ENCODE measurements around the gene ZNF787.
A peak's percentile ranks its signal among the peaks of the same experiment; 100 is the strongest.

Gene ZNF787

DNA sequence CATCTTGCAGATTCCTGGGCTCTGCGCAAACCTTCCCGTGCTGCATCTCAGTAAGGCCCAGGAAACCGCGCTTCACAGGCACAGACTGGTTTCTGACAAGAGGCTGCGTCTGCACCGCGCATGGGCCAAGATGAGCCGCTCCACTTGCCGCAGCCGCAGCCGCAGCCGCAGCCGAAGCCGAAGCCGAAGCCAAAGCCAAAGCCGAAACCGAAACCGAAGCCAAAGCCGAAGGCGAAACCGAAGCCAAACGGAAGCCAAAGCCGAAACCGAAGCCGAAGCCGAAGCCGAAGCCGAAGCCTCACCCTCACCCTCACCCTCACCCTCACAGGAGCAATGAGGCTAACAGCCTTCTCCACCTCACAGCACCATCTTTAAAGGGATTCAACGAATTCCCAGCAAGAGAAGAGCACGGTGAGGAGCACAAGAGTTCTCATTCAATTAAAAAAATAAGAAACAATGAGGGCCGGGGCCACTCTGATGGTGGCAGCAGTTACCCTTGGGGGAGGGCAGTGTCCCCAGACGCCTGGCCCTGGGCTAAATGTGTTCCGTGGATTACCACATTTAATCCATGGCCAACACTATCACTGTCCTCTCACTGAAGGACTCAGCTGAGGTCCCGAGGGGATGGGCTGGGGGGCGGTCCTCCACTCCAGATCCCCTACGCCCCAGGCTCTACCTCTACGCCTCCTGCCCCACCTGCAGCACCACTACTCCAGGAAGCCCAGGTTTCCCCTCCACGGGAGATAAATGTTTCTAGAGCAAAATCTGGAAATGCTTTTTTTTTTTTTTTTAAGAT, 29.1 kb downstream of the ZNF787 start:
- Mint-ChIP-seq H3K36me3 (peaks cover 15% of the 10 kb centered on the region), H3K4me3 (no peak overlapping the region), H3K4me1 (peaks cover 6% of the 10 kb centered on the region), H3K27ac (no peak overlapping the region), H3K9me3 (no peaks in the 10 kb centered on the region), H3K27me3 (no peaks in the 10 kb centered on the region)

- H3K27ac Mint-ChIP-seq: no peak overlapping the region
- H3K27me3 Mint-ChIP-seq: no peaks in the 10 kb centered on the region
- no peak overlapping the region for H3K4me3 Mint-ChIP-seq
- H3K4me1 Mint-ChIP-seq: peaks cover 6% of the 10 kb centered on the region
- no peaks in the 10 kb centered on the region for H3K9me3 Mint-ChIP-seq
- peaks cover 15% of the 10 kb centered on the region for H3K36me3 Mint-ChIP-seq
These were observed 30.0 kb downstream of the ZNF787 start for GRCh38 chr19:56091066-56091490.

DNA sequence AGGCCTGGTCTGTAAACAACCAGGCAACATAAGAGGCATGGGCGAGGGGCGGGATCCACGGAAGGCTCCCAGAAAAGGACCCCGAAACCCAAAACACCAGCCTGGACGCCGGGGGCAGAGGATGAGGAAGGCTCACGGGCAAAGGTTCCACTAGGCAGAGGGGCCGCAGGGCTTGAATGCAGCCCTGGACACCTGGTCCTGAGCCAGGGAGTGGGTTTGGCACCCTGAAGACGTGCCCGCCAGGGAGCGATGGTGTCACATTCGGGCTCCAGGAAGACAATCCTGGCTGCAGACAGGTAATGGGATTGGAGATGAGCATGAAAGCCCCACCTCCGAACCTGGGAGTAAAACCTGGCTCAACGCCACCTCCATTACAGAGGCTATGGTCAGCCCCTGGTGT, 31.8 kb downstream of the ZNF787 start:
- Mint-ChIP-seq H3K9me3 (no peaks in the 10 kb centered on the region), H3K27me3 (no peaks in the 10 kb centered on the region), H3K4me1 (peaks cover 6% of the 10 kb centered on the region), H3K4me3 (no peak overlapping the region), H3K36me3 (peaks cover 12% of the 10 kb centered on the region), H3K27ac (no peak overlapping the region)

- Mint-ChIP-seq H3K4me1 (peaks cover 6% of the 10 kb centered on the region), H3K4me3 (no peak overlapping the region), H3K27ac (no peak overlapping the region), H3K9me3 (no peaks in the 10 kb centered on the region), H3K36me3 (peaks cover 10% of the 10 kb centered on the region), H3K27me3 (no peaks in the 10 kb centered on the region)
These were observed 32.4 kb downstream of the ZNF787 start for GRCh38 chr19:56088497-56089215.

DNA sequence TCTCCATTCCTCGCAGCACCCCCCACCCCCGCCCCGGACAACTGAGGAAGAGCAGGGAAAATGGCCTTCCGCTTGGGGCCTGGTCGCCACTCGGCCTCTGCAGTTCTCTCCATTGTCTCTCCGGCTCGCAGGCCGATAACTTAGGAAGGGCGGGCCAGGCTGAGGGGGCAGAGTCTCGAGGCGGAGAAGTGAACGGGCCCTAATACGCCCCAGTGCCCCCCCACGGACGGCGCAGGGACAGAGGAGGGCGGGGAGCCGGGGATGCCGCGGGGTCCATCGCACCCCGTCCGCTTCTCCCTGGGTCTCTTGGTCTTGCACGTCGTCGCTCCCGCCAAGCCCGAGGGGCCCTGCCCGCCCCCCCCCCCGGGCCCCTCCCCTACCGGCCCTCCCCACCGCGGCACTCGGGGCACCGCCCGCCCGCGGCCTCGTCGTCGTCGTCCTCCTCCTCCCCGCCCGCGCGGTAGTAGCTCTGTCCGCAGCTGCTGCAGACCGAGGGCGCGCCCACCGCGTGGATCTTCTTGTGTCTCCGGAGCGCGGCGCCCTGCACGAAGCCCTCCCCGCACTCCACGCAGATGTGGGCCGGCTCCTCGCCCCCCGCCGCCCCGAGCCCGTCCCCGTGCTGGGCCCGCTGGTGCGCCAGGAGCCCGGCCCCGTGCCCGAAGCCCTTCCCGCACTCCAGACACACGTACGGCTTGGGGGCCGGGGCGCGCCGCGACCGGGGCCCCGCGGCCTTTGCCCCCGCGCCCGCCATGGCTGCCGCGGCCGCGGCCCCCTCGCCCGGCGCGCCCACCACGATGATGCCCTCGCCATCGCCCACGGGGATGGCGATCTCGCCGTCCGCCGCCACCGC, 33.2 kb downstream of the ZNF787 start:
- Mint-ChIP-seq H3K9me3 (no peaks in the 10 kb centered on the region), H3K4me3 (no peak overlapping the region), H3K27ac (no peak overlapping the region), H3K27me3 (no peaks in the 10 kb centered on the region), H3K4me1 (peaks cover 6% of the 10 kb centered on the region), H3K36me3 (peaks cover 5% of the 10 kb centered on the region)

GRCh38 chr19:56086671-56087430, 34.2 kb downstream of the ZNF787 start:
- no peaks in the 10 kb centered on the region for H3K27me3 Mint-ChIP-seq
- no peaks in the 10 kb centered on the region for H3K9me3 Mint-ChIP-seq
- no peak overlapping the region for H3K27ac Mint-ChIP-seq
- no peak overlapping the region for H3K4me3 Mint-ChIP-seq
- H3K36me3 Mint-ChIP-seq: peaks cover 2% of the 10 kb centered on the region
- peaks cover 6% of the 10 kb centered on the region for H3K4me1 Mint-ChIP-seq

DNA sequence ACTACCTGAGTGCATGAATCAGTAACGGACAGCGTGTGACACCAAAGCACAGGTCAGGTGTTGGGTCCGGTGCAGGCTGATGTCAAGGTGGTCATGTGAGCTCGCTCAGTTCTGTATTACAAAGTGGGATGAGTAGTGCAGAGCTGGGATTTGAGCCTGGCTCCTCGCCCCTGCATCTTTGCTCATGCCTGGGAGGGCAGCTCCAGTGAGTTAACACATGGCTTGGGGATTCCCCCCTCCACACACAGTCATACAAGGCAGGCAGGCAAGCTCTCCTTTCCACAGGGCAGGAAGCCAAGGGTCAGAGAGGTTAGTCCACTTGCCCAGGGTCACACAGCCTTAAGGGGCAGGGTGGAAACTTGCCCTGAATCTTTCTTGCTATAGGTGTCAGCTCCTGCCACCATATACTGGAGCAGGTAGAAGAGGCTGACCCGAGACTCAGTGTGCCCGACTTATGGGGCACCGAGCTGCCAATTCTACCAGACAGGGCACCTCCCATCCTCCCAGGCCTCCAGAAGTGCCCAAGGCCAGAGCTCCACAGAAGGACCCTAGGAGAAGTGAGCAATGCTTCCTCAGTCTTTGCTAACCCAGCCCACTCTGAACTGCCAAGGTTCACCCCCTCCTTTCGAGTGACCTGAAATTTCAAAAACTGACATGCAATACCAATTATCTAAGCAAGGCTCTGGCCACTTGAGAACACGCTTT, 35.4 kb downstream of the ZNF787 start:
- Mint-ChIP-seq H3K4me3 (no peak overlapping the region), H3K36me3 (peaks cover 2% of the 10 kb centered on the region), H3K27ac (no peak overlapping the region), H3K4me1 (peaks cover 8% of the 10 kb centered on the region), H3K9me3 (no peaks in the 10 kb centered on the region), H3K27me3 (peaks cover 3% of the 10 kb centered on the region)

DNA sequence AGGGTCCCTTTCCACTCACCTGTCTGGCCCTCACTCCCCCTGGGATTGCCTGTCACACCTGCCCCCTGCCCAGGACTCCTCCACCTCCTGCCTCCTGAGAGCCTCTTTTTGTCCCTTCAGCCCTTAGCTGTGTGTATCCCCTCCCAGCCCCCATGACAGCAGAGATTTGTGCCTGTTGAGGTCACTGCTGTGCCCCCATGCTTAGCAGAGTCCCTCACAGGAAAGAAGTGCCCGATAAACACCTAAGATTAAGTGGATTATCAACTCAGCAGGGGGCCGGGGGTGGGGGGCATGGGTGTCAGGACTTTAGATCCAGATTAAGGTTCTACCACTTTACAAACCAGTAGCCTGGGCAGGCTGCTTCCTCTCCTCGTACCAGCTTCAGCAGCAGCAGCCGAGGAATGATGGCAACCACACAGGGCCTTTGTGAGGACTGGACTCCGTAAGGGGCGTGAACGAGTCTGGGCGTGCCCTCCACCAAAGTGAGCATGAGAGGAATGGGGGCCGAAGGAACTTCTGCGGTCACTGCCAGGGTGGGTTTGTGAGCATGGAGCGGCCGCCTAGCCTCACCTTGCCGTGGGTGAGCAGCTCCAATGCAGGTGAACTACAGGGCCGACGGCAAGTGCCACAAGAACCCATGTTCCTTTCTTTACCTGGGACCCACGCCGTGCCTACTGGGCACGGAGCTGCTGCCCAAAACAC, 36.1 kb downstream of the ZNF787 start:
- H3K9me3 Mint-ChIP-seq: no peaks in the 10 kb centered on the region
- H3K27ac Mint-ChIP-seq: no peak overlapping the region
- H3K36me3 Mint-ChIP-seq: peaks cover under 1% of the 10 kb centered on the region
- H3K4me3 Mint-ChIP-seq: no peak overlapping the region
- peaks cover 3% of the 10 kb centered on the region for H3K27me3 Mint-ChIP-seq
- H3K4me1 Mint-ChIP-seq: peaks cover 9% of the 10 kb centered on the region

- Mint-ChIP-seq H3K4me3 (no peak overlapping the region), H3K4me1 (peaks cover 9% of the 10 kb centered on the region), H3K27me3 (peaks cover 3% of the 10 kb centered on the region), H3K9me3 (no peaks in the 10 kb centered on the region), H3K27ac (no peak overlapping the region), H3K36me3 (no peaks in the 10 kb centered on the region)
These were observed 37.4 kb downstream of the ZNF787 start for GRCh38 chr19:56083668-56084067.

GRCh38 chr19:56080669-56081401, 40.3 kb downstream of the ZNF787 start:
- H3K9me3 Mint-ChIP-seq: no peaks in the 10 kb centered on the region
- peak overlapping the region; percentile 69 for H3K4me3 Mint-ChIP-seq
- peaks cover 9% of the 10 kb centered on the region for H3K4me1 Mint-ChIP-seq
- no peak overlapping the region for H3K27ac Mint-ChIP-seq
- H3K27me3 Mint-ChIP-seq: peaks cover 4% of the 10 kb centered on the region
- no peaks in the 10 kb centered on the region for H3K36me3 Mint-ChIP-seq

DNA sequence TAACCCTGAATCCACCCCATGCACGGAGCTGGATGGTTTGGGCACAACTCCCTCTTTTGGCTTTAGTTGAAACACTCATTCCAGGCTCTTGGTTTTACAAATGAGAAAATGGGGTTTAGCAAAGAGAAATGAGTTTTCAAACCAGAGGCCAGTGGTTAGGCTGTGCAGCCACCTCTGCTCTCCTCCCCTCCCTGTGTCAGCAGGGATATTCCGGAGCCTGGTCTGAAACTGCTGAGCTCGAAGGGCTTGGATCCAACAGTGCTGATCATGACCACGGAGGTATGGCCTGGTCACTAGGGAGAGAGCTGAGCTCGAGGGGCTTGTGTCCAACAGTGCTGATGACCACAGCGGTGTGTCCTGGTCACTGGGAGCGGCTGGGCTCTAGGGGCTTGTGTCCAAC, 41.5 kb downstream of the ZNF787 start:
- no peak overlapping the region for H3K4me3 Mint-ChIP-seq
- H3K4me1 Mint-ChIP-seq: peaks cover 9% of the 10 kb centered on the region
- peaks cover 5% of the 10 kb centered on the region for H3K27me3 Mint-ChIP-seq
- no peak overlapping the region for H3K27ac Mint-ChIP-seq
- no peaks in the 10 kb centered on the region for H3K36me3 Mint-ChIP-seq
- no peaks in the 10 kb centered on the region for H3K9me3 Mint-ChIP-seq

- Mint-ChIP-seq H3K27me3 (peaks cover 5% of the 10 kb centered on the region), H3K4me1 (peaks cover 9% of the 10 kb centered on the region)
These were observed 44.6 kb downstream of the ZNF787 start for GRCh38 chr19:56076498-56076897.

GRCh38 chr19:56071151-56071550, 49.9 kb downstream of the ZNF787 start:
- Mint-ChIP-seq H3K4me1 (peaks cover 9% of the 10 kb centered on the region), H3K27me3 (peaks cover 5% of the 10 kb centered on the region), H3K36me3 (no peaks in the 10 kb centered on the region), H3K27ac (no peak overlapping the region), H3K9me3 (no peaks in the 10 kb centered on the region), H3K4me3 (no peak overlapping the region)

More at GRCh38 chr19:56076498-56076897, 44.6 kb downstream of the ZNF787 start:
- Mint-ChIP-seq H3K9me3 (no peaks in the 10 kb centered on the region), H3K36me3 (no peaks in the 10 kb centered on the region), H3K4me3 (no peak overlapping the region), H3K27ac (no peak overlapping the region)

Measured in activated naive CD4-positive, alpha-beta T cell treated with anti-CD3 and anti-CD28 coated beads, Interleukin-2, amount 50 U/mL, for 24 hours (primary cell).